ENCODE data around the gene DAPK2. TPM values are rescaled to one million over a fixed set of nuclear protein-coding genes. Genes with fewer than 3 reads are reported as not detected.

The DAPK2 gene
- total RNA-seq, 1 donor from 2014 or later = 39.0 TPM

- Histone ChIP-seq H3K4me1 (peaks cover 18% of the 10 kb centered on the region), H3K27me3 (ENCODE audit: low read depth) (no peaks in the 10 kb centered on the region), H3K4me3 (no peak overlapping the region), H3K36me3 (no peaks in the 10 kb centered on the region), H3K27ac (replicated peaks) (no peak overlapping the region), H3K9me3 (replicated peaks) (no peaks in the 10 kb centered on the region)
- intact Hi-C loops (cut with micrococcal nuclease) = no loop called here
- TF ChIP-seq CTCF (IDR thresholded peaks at IDR 0.05; ENCODE audit: borderline replicate concordance) = no peak
- no peak for DNase-seq
Measured at GRCh38 chr15:63881431-63881830, 164.9 kb downstream of the DAPK2 start.

- intact Hi-C loops (cut with micrococcal nuclease) = no loop called here
- Histone ChIP-seq H3K4me1 (peaks cover 18% of the 10 kb centered on the region), H3K36me3 (no peaks in the 10 kb centered on the region), H3K27me3 (ENCODE audit: low read depth) (no peaks in the 10 kb centered on the region), H3K27ac (replicated peaks) (no peak overlapping the region), H3K9me3 (replicated peaks) (no peaks in the 10 kb centered on the region), H3K4me3 (no peak overlapping the region)
- TF ChIP-seq CTCF (IDR thresholded peaks at IDR 0.05; ENCODE audit: borderline replicate concordance) = no peak
- no peak for DNase-seq
Measured at GRCh38 chr15:63880744-63881143, 165.5 kb downstream of the DAPK2 start.

- intact Hi-C loops (cut with micrococcal nuclease) = no loop called here
- Histone ChIP-seq H3K9me3 (replicated peaks) (no peaks in the 10 kb centered on the region), H3K4me3 (no peak overlapping the region), H3K27me3 (ENCODE audit: low read depth) (no peaks in the 10 kb centered on the region), H3K36me3 (no peaks in the 10 kb centered on the region), H3K27ac (replicated peaks) (no peak overlapping the region), H3K4me1 (peaks cover 18% of the 10 kb centered on the region)
- DNase-seq = no peak
- no peak for TF ChIP-seq CTCF (IDR thresholded peaks at IDR 0.05; ENCODE audit: borderline replicate concordance)
Measured at GRCh38 chr15:63879995-63880394, 166.3 kb downstream of the DAPK2 start.

GRCh38 chr15:63879211-63879610 is 167.1 kb downstream of the DAPK2 start:
- no peak overlapping the region for H3K4me3 ChIP-seq
- no peaks in the 10 kb centered on the region for H3K9me3 ChIP-seq (replicated peaks)
- no peaks in the 10 kb centered on the region for H3K27me3 ChIP-seq (ENCODE audit: low read depth)
- DNase-seq = no peak
- H3K4me1 ChIP-seq = peaks cover 18% of the 10 kb centered on the region
- no peaks in the 10 kb centered on the region for H3K36me3 ChIP-seq
- no peak for TF ChIP-seq CTCF (IDR thresholded peaks at IDR 0.05; ENCODE audit: borderline replicate concordance)
- H3K27ac ChIP-seq (replicated peaks) = no peak overlapping the region
- intact Hi-C loops (cut with micrococcal nuclease) = no loop called here

GRCh38 chr15:63877713-63878271 is 168.5 kb downstream of the DAPK2 start:
- no peak overlapping the region for H3K4me3 ChIP-seq
- H3K27ac ChIP-seq (replicated peaks) = no peak overlapping the region
- intact Hi-C loops (cut with micrococcal nuclease) = no loop called here
- no peaks in the 10 kb centered on the region for H3K27me3 ChIP-seq (ENCODE audit: low read depth)
- TF ChIP-seq CTCF (IDR thresholded peaks at IDR 0.05; ENCODE audit: borderline replicate concordance) = no peak
- DNase-seq = no peak
- peaks cover 4% of the 10 kb centered on the region for H3K9me3 ChIP-seq (replicated peaks)
- H3K4me1 ChIP-seq = peaks cover 18% of the 10 kb centered on the region
- no peaks in the 10 kb centered on the region for H3K36me3 ChIP-seq
